Activated naive CD4-positive, alpha-beta T cell treated with anti-CD3 and anti-CD28 coated beads for 36 hours (primary cell): ENCODE measurements around the gene CD109. TPM values are rescaled to one million over a fixed set of nuclear protein-coding genes. Genes with fewer than 3 reads are reported as not detected.
A peak's percentile ranks its signal among the peaks of the same experiment; 100 is the strongest.

Source experiments
- CTCF ChIA-PET: fragments of 350-600 bp; sonication (Branson Sonifier 250); formaldehyde crosslinking; loops from one replicate; lab custom pipeline; 2021; ENCODE audit warnings: antibody characterized with exemption; lab: Charles Lee
- DNase-seq: peaks from one replicate; pipeline ENCODE4 v3.0.0-alpha.2; 2020
- H3K27ac Mint-ChIP-seq: one replicate; pipeline ENCODE4 v1.8.0; 2021; ENCODE audit warnings: mild to moderate bottlenecking, mixed read lengths
- H3K27me3 Mint-ChIP-seq: one replicate; pipeline ENCODE4 v1.8.0; 2021; ENCODE audit warnings: low read depth, mixed read lengths
- H3K36me3 Mint-ChIP-seq: one replicate; pipeline ENCODE4 v1.8.0; 2021; ENCODE audit warnings: low read depth, mixed read lengths
- H3K4me1 Mint-ChIP-seq: one replicate; pipeline ENCODE4 v1.8.0; 2021; ENCODE audit warnings: low read depth, mixed read lengths
- H3K4me3 Mint-ChIP-seq: one replicate; pipeline ENCODE4 v1.8.0; 2021; ENCODE audit warnings: mild to moderate bottlenecking, moderate library complexity, mixed read lengths
- H3K9me3 Mint-ChIP-seq: one replicate; pipeline ENCODE4 v1.8.0; 2021; ENCODE audit warnings: mixed read lengths
- intact Hi-C: fragments of 100-400 bp; cut with micrococcal nuclease; formaldehyde crosslinking; loops from one replicate; pipeline ENCODE4 v1.15.1; 2023
- total RNA-seq, 2 experiments: library from RNA; stranded (reverse); gene quantifications; one replicate each; pipeline ENCODE4 v1.2.3, GENCODE V29; 2021

The CD109 gene
- total RNA-seq, 2 experiments from 2014 or later, result 6.7 to 7.6 TPM

GRCh38 chr6:73732845-73733675 is 37.1 kb downstream of the CD109 start:
- DNase-seq, result peak; percentile 87
- Mint-ChIP-seq H3K4me1 (peaks cover 14% of the 10 kb centered on the region), H3K9me3 (no peaks in the 10 kb centered on the region), H3K4me3 (no peak overlapping the region), H3K27ac (no peak overlapping the region), H3K27me3 (no peaks in the 10 kb centered on the region), H3K36me3 (no peaks in the 10 kb centered on the region)
- CTCF ChIA-PET, result interaction anchor here (0.6 to 6.1 kb wide), 38 partner anchors 10 to 1477 kb away, joined by 3 to 185 read pairs (median 5); partner anchors contain the start of gene SLC17A5
- intact Hi-C loops, result loop anchor here (1.0 to 10.0 kb wide), 6 partner anchors 38 to 362 kb away; no protein-coding TSS in a partner anchor

DNA sequence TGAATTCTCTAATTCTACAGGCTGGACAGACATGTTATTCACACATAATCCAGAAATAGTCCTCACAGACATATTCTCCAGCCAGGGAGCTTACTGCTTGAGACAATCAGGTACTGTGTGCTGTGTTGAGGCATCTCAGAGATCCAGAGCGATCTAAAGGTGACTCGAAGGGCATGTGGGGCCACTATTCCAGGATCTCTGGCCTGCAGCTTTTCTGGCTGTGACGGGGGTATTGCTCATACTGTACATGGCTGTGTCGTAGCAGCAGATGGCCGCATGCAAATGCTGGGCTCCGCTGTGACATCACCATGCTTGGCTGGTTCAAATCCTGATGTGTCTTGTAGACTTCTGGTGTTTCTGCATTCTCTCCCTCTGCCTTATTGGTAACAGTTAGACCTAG is 37.8 kb downstream of the CD109 start:
- Mint-ChIP-seq H3K4me1 (peaks cover 8% of the 10 kb centered on the region), H3K27me3 (no peaks in the 10 kb centered on the region), H3K4me3 (no peak overlapping the region), H3K36me3 (no peaks in the 10 kb centered on the region), H3K27ac (no peak overlapping the region), H3K9me3 (no peaks in the 10 kb centered on the region)
- CTCF ChIA-PET, result interaction anchor here (0.6 to 6.1 kb wide), 34 partner anchors 9 to 1476 kb away, joined by 3 to 185 read pairs (median 6); partner anchors contain the start of gene SLC17A5
- no peak for DNase-seq
- intact Hi-C loops, result loop anchor here (1.0 to 10.0 kb wide), 6 partner anchors 38 to 361 kb away; no protein-coding TSS in a partner anchor

GRCh38 chr6:73734832-73735453 is 38.9 kb downstream of the CD109 start:
- no peaks in the 10 kb centered on the region for H3K36me3 Mint-ChIP-seq
- no peak overlapping the region for H3K27ac Mint-ChIP-seq
- intact Hi-C loops, result loop anchor here (10.0 kb wide), 1 partner anchor 360 kb away; no protein-coding TSS in a partner anchor
- H3K9me3 Mint-ChIP-seq, result no peaks in the 10 kb centered on the region
- no peak for DNase-seq
- CTCF ChIA-PET, result no interaction called here
- H3K4me1 Mint-ChIP-seq, result no peaks in the 10 kb centered on the region
- H3K27me3 Mint-ChIP-seq, result no peaks in the 10 kb centered on the region
- no peak overlapping the region for H3K4me3 Mint-ChIP-seq

GRCh38 chr6:73738367-73739028 is 42.5 kb downstream of the CD109 start:
- no peaks in the 10 kb centered on the region for H3K4me1 Mint-ChIP-seq
- H3K9me3 Mint-ChIP-seq, result no peaks in the 10 kb centered on the region
- intact Hi-C loops, result loop anchor here (1.0 to 10.0 kb wide), 6 partner anchors 117 to 1471 kb away; no protein-coding TSS in a partner anchor
- H3K4me3 Mint-ChIP-seq, result no peak overlapping the region
- CTCF ChIA-PET, result interaction anchor here (0.7 to 4.3 kb wide), 15 partner anchors 9 to 1471 kb away, joined by 3 to 30 read pairs (median 5); no protein-coding TSS in a partner anchor
- DNase-seq, result no peak
- no peaks in the 10 kb centered on the region for H3K27me3 Mint-ChIP-seq
- no peak overlapping the region for H3K27ac Mint-ChIP-seq
- no peaks in the 10 kb centered on the region for H3K36me3 Mint-ChIP-seq

- intact Hi-C loops, result loop anchor here (1.0 to 10.0 kb wide), 6 partner anchors 116 to 1470 kb away; no protein-coding TSS in a partner anchor
- Mint-ChIP-seq H3K4me1 (no peaks in the 10 kb centered on the region), H3K9me3 (no peaks in the 10 kb centered on the region), H3K36me3 (no peaks in the 10 kb centered on the region), H3K27me3 (no peaks in the 10 kb centered on the region), H3K27ac (no peak overlapping the region), H3K4me3 (no peak overlapping the region)
- CTCF ChIA-PET, result interaction anchor here (0.7 to 4.3 kb wide), 14 partner anchors 10 to 1470 kb away, joined by 3 to 30 read pairs (median 5); no protein-coding TSS in a partner anchor
- no peak for DNase-seq
Observed at GRCh38 chr6:73739096-73739495, 43.1 kb downstream of the CD109 start.

GRCh38 chr6:73742433-73742832 is 46.4 kb downstream of the CD109 start:
- no peaks in the 10 kb centered on the region for H3K27me3 Mint-ChIP-seq
- H3K36me3 Mint-ChIP-seq, result peaks cover 4% of the 10 kb centered on the region
- H3K4me1 Mint-ChIP-seq, result peaks cover 3% of the 10 kb centered on the region
- intact Hi-C loops, result no loop called here
- no peak overlapping the region for H3K27ac Mint-ChIP-seq
- no peaks in the 10 kb centered on the region for H3K9me3 Mint-ChIP-seq
- no peak overlapping the region for H3K4me3 Mint-ChIP-seq
- CTCF ChIA-PET, result interaction anchor here (0.7 to 1.4 kb wide), 4 partner anchors 9 to 1466 kb away, joined by 4 to 7 read pairs (median 4); no protein-coding TSS in a partner anchor
- DNase-seq, result no peak

DNA sequence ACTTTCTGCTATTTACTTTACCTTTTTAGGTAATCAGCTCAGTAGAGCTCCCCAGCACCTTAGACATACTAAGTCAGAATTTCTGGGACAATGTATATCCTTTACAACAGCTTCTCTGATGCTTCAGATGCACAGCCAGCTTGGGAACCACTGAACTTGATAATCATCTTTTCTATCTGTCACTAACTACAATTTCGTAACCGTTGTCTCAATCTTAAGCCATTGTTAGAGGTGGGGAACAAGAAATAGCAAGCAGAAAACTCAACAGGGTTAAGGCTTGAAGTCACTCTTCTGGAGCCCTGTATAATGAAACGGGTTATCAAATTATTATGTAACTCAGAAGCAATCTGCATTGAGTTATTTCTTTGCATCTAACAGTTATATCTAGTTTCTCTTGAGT is 47.1 kb downstream of the CD109 start:
- intact Hi-C loops, result no loop called here
- Mint-ChIP-seq H3K4me1 (peaks cover 3% of the 10 kb centered on the region), H3K4me3 (no peak overlapping the region), H3K27ac (no peak overlapping the region), H3K36me3 (peaks cover 4% of the 10 kb centered on the region), H3K9me3 (no peaks in the 10 kb centered on the region), H3K27me3 (no peaks in the 10 kb centered on the region)
- no peak for DNase-seq
- CTCF ChIA-PET, result interaction anchor here (0.6 to 1.4 kb wide), 5 partner anchors 10 to 1466 kb away, joined by 3 to 7 read pairs (median 4); no protein-coding TSS in a partner anchor

DNA sequence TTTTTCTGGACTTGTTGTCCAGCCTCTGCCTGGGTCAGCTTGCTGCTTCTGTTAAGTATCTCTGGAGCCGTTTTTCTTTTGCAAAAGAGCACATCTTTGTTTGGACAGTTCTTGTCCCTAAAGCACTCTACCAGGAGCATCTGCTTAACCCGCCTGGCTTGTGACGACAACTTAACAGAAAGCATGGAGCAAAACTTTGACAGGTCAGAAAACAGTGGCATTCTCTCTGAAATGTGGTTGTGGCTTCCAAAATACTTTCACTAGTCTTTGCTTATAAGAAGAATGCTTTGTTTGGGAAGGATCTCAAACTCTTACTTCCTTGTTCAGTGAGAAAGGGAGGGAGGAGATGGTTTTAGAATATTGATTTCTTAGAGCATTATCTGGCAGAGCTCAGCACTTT is 47.6 kb downstream of the CD109 start:
- CTCF ChIA-PET, result interaction anchor here (0.6 to 1.8 kb wide), 5 partner anchors 10 to 347 kb away, joined by 3 to 7 read pairs (median 5); no protein-coding TSS in a partner anchor
- Mint-ChIP-seq H3K27ac (no peak overlapping the region), H3K27me3 (no peaks in the 10 kb centered on the region), H3K4me3 (no peak overlapping the region), H3K4me1 (peaks cover 3% of the 10 kb centered on the region), H3K36me3 (peaks cover 4% of the 10 kb centered on the region), H3K9me3 (no peaks in the 10 kb centered on the region)
- DNase-seq, result no peak
- intact Hi-C loops, result no loop called here

DNA sequence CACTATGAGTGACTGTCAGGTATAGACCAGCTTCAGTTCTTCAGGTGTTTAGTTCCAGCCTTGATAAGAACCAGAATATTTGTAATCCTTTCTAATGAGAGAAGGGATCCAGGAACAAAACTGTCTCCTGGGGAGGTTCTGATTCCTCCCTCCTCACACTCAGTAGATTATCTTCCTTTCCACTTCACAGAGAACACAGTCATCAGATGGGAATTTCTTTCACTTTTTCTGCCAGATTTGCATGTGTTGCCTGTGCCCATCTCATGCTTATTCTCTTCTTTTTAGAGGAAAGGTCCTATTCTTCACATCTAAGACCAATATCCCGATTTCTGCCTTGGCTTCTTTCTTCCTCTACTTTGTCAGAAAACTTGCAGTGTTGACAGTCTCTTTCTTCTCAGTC is 50.8 kb downstream of the CD109 start:
- intact Hi-C loops, result no loop called here
- no peak overlapping the region for H3K4me3 Mint-ChIP-seq
- no peak for DNase-seq
- CTCF ChIA-PET, result no interaction called here
- H3K9me3 Mint-ChIP-seq, result no peaks in the 10 kb centered on the region
- no peak overlapping the region for H3K27ac Mint-ChIP-seq
- H3K36me3 Mint-ChIP-seq, result peaks cover 4% of the 10 kb centered on the region
- H3K4me1 Mint-ChIP-seq, result peaks cover 3% of the 10 kb centered on the region
- H3K27me3 Mint-ChIP-seq, result no peaks in the 10 kb centered on the region

GRCh38 chr6:73747289-73747688 is 51.3 kb downstream of the CD109 start:
- Mint-ChIP-seq H3K27me3 (no peaks in the 10 kb centered on the region), H3K36me3 (peaks cover 4% of the 10 kb centered on the region), H3K4me3 (no peak overlapping the region), H3K27ac (no peak overlapping the region), H3K4me1 (peaks cover 3% of the 10 kb centered on the region), H3K9me3 (no peaks in the 10 kb centered on the region)
- CTCF ChIA-PET, result interaction anchor here (1.5 to 4.8 kb wide), 2 partner anchors 9 to 70 kb away, joined by 4 to 30 read pairs; no protein-coding TSS in a partner anchor
- DNase-seq, result no peak
- intact Hi-C loops, result no loop called here

DNA sequence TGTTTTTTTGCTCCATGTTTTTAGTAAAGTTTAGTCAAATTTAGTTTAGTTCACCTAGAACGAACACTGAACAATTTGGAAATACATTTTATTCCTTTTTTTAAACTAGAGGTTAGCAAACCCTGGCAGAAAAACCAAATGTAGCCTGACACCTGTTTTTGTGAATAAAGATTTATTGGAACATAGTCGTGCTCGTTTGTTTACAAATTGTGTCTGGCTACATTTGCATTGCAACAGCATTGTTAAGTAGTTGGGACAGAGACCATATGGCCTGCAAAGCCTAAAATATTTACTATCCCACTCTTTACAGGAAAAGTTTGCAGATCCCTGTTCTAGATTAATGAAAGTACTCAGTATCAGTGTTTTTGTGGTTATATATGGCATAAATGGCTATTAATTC is 56.9 kb downstream of the CD109 start:
- Mint-ChIP-seq H3K27ac (no peak overlapping the region), H3K27me3 (no peaks in the 10 kb centered on the region), H3K4me1 (no peaks in the 10 kb centered on the region), H3K36me3 (no peaks in the 10 kb centered on the region), H3K9me3 (no peaks in the 10 kb centered on the region), H3K4me3 (no peak overlapping the region)
- intact Hi-C loops, result no loop called here
- CTCF ChIA-PET, result no interaction called here
- DNase-seq, result no peak
